DOHH2 (cell line): ENCODE results near the gene FOXP2.

ENCODE experiments used
- CTCF ChIP-seq: fragments of 200-600 bp; sonication (generic); IDR thresholded peaks from one replicate; pipeline ENCODE4 v1.5.1; 2014; ENCODE audit warnings: antibody characterized with exemption, mild to moderate bottlenecking, low read depth, low read length; ENCODE audit not compliant: poor library complexity, severe bottlenecking
- EZH2phosphoT487 ChIP-seq: fragments of 200-600 bp; sonication (generic); IDR thresholded peaks from 2 replicates; pipeline ENCODE4 v1.6.1; 2017; ENCODE audit warnings: borderline replicate concordance, mild to moderate bottlenecking, antibody characterized with exemption, low read length, moderate library complexity, mixed read lengths

- no peak for TF ChIP-seq CTCF
- no peak for TF ChIP-seq EZH2phosphoT487
Observed at GRCh38 chr7:114432061-114432460, 17.4 kb downstream of the FOXP2 start.
